GM23338 (cell line): ENCODE measurements around the gene STON2. TPM values are rescaled to one million over a fixed set of nuclear protein-coding genes. Genes with fewer than 3 reads are reported as not detected.
A peak's percentile ranks its signal among the peaks of the same experiment; 100 is the strongest.

Experiments
- ATAC-seq: fragments of 200-7000 bp; cut with Tn5 transposase; 3 replicates; pipeline ENCODE4 v1.9.1; 2020
- DNase-seq: peaks from one replicate; pipeline ENCODE4 v3.0.0-alpha.2; 2015; ENCODE audit warnings: low spot score
- H2AFZ ChIP-seq: fragments of 200-600 bp; sonication (generic); 2 replicates; pipeline ENCODE4 v1.8.0; 2016; ENCODE audit warnings: antibody characterized with exemption, mild to moderate bottlenecking, moderate library complexity
- H3F3A ChIP-seq: fragments of 200-600 bp; sonication (generic); replicated peaks from 2 replicates; pipeline ENCODE4 v1.8.0; 2017; ENCODE audit warnings: antibody characterized with exemption, mixed run types, low read depth
- H3K27ac ChIP-seq: fragments of 200-600 bp; sonication (generic); 2 replicates; pipeline ENCODE4 v1.6.1; 2016; ENCODE audit warnings: low read depth
- H3K27me3 ChIP-seq: fragments of 200-600 bp; sonication (generic); 2 replicates; pipeline ENCODE4 v1.8.0; 2016; ENCODE audit warnings: mild to moderate bottlenecking, mixed run types, moderate library complexity; ENCODE audit not compliant: insufficient read depth
- H3K36me3 ChIP-seq: fragments of 200-600 bp; sonication (generic); 2 replicates; pipeline ENCODE4 v1.8.0; 2016; ENCODE audit warnings: mild to moderate bottlenecking; ENCODE audit not compliant: insufficient read depth
- H3K4me1 ChIP-seq: fragments of 200-600 bp; sonication (generic); 2 replicates; pipeline ENCODE4 v1.8.0; 2016; ENCODE audit warnings: mild to moderate bottlenecking, moderate library complexity; ENCODE audit not compliant: insufficient read depth
- H3K4me2 ChIP-seq: fragments of 200-600 bp; sonication (generic); 2 replicates; pipeline ENCODE4 v1.7.1; 2017; ENCODE audit warnings: mixed run types
- H3K4me3 ChIP-seq: fragments of 200-600 bp; sonication (generic); 2 replicates; pipeline ENCODE4 v1.6.1; 2016; ENCODE audit warnings: mixed run types
- H3K79me2 ChIP-seq: fragments of 200-600 bp; sonication (generic); replicated peaks from 2 replicates; pipeline ENCODE4 v1.8.0; 2017; ENCODE audit warnings: mild to moderate bottlenecking; ENCODE audit not compliant: insufficient read depth
- H3K9me2 ChIP-seq: fragments of 200-600 bp; sonication (generic); 2 replicates; pipeline ENCODE4 v1.8.0; 2017; ENCODE audit not compliant: insufficient read depth
- H4K20me1 ChIP-seq: fragments of 200-600 bp; sonication (generic); replicated peaks from 2 replicates; pipeline ENCODE4 v1.8.0; 2017; ENCODE audit warnings: mild to moderate bottlenecking; ENCODE audit not compliant: insufficient read depth
- H3K27ac Mint-ChIP-seq: 2 replicates; pipeline ENCODE4 v1.8.0; 2020; ENCODE audit warnings: inconsistent platforms, mild to moderate bottlenecking, moderate library complexity, mixed read lengths
- H3K27me3 Mint-ChIP-seq: 3 replicates; pipeline ENCODE4 v1.8.0; 2022; ENCODE audit warnings: low read depth, mild to moderate bottlenecking, moderate library complexity, mixed read lengths, inconsistent platforms; ENCODE audit not compliant: insufficient read depth, poor library complexity
- H3K36me3 Mint-ChIP-seq: 3 replicates; pipeline ENCODE4 v1.8.0; 2021; ENCODE audit warnings: low read depth, mild to moderate bottlenecking, inconsistent platforms, moderate library complexity, mixed read lengths
- H3K4me1 Mint-ChIP-seq: 3 replicates; pipeline ENCODE4 v1.8.0; 2020; ENCODE audit warnings: mild to moderate bottlenecking, inconsistent platforms, mixed read lengths
- H3K4me3 Mint-ChIP-seq: 3 replicates; pipeline ENCODE4 v1.8.0; 2021; ENCODE audit warnings: moderate library complexity, mild to moderate bottlenecking, inconsistent platforms, mixed read lengths
- H3K9me3 Mint-ChIP-seq: 3 replicates; pipeline ENCODE4 v1.8.0; 2020; ENCODE audit warnings: moderate library complexity, mild to moderate bottlenecking, inconsistent platforms, mixed read lengths
- CREB1 ChIP-seq: fragments of 250-450 bp; sonication (Bioruptor Pico); IDR thresholded peaks from 2 replicates; pipeline ENCODE4 v1.5.0; 2020; ENCODE audit warnings: low read depth, mild to moderate bottlenecking, moderate library complexity
- ETS1 ChIP-seq: IDR thresholded peaks from 2 replicates; pipeline ENCODE4 v1.6.1; 2016; ENCODE audit warnings: antibody characterized with exemption
- EZH2 ChIP-seq: fragments of 200-600 bp; sonication (generic); IDR thresholded peaks from one replicate; pipeline ENCODE4 v1.8.0; 2017; ENCODE audit warnings: antibody characterized with exemption, mild to moderate bottlenecking, low read depth; ENCODE audit not compliant: unreplicated experiment
- JUNB ChIP-seq: IDR thresholded peaks from one replicate; pipeline ENCODE4 v1.6.1; 2016; ENCODE audit warnings: antibody characterized with exemption; ENCODE audit not compliant: unreplicated experiment
- NANOG ChIP-seq: IDR thresholded peaks from 2 replicates; pipeline ENCODE4 v1.6.1; 2016; ENCODE audit warnings: antibody characterized with exemption, borderline replicate concordance
- POLR2AphosphoS5 ChIP-seq: IDR thresholded peaks from 2 replicates; pipeline ENCODE4 v1.6.1; 2016; ENCODE audit warnings: antibody characterized with exemption, low read depth
- ZNF114 ChIP-seq: fragments of 250-450 bp; sonication (Bioruptor Pico); IDR thresholded peaks from 2 replicates; pipeline ENCODE4 v1.5.0; 2020; ENCODE audit warnings: mild to moderate bottlenecking, moderate library complexity
- ZNF331 ChIP-seq: fragments of 250-450 bp; sonication (Bioruptor Pico); IDR thresholded peaks from 2 replicates; pipeline ENCODE4 v1.5.0; 2020; ENCODE audit warnings: low read depth, mild to moderate bottlenecking, moderate library complexity
- polyA plus RNA-seq: library from polyadenylated mRNA; unstranded; fragments of >200 nt; fragmentation: Nextera tagmentation; extraction: Ambion mirVana; gene quantifications from 2 replicates; pipeline ENCODE4 v1.2.1, GENCODE V29; 2016
- total RNA-seq: library from RNA; depleted of rRNA; stranded (reverse); fragments of >200 nt; shearing (Covaris generic); gene quantifications from 2 replicates; pipeline ENCODE4 v1.2.3, GENCODE V29; 2014
- TF ChIP-seq, protein P1 (sequence below): IDR thresholded peaks from one replicate; pipeline ENCODE4 v1.6.1; 2018; ENCODE audit warnings: antibody characterized with exemption; ENCODE audit not compliant: unreplicated experiment
- TF ChIP-seq, protein P2 (sequence below), 2 experiments: fragments of 200-600 bp in 1 of 2; sonication (generic) in 1 of 2; conservative IDR thresholded peaks; 2 replicates each; pipeline versions ENCODE4 v1.5.1 to v1.6.1; 2016 to 2017; ENCODE audit warnings: antibody characterized with exemption in 2 of 2, low read depth in 2 of 2, mild to moderate bottlenecking in 2 of 2, moderate library complexity in 1 of 2

The STON2 gene
- total and polyA plus RNA-seq, 2 experiments from 2014 or later, result 8.2 to 71.0 TPM

GRCh38 chr14:81220580-81220829, 179.6 kb downstream of the STON2 start (continued):
- TF ChIP-seq, protein P1, sequence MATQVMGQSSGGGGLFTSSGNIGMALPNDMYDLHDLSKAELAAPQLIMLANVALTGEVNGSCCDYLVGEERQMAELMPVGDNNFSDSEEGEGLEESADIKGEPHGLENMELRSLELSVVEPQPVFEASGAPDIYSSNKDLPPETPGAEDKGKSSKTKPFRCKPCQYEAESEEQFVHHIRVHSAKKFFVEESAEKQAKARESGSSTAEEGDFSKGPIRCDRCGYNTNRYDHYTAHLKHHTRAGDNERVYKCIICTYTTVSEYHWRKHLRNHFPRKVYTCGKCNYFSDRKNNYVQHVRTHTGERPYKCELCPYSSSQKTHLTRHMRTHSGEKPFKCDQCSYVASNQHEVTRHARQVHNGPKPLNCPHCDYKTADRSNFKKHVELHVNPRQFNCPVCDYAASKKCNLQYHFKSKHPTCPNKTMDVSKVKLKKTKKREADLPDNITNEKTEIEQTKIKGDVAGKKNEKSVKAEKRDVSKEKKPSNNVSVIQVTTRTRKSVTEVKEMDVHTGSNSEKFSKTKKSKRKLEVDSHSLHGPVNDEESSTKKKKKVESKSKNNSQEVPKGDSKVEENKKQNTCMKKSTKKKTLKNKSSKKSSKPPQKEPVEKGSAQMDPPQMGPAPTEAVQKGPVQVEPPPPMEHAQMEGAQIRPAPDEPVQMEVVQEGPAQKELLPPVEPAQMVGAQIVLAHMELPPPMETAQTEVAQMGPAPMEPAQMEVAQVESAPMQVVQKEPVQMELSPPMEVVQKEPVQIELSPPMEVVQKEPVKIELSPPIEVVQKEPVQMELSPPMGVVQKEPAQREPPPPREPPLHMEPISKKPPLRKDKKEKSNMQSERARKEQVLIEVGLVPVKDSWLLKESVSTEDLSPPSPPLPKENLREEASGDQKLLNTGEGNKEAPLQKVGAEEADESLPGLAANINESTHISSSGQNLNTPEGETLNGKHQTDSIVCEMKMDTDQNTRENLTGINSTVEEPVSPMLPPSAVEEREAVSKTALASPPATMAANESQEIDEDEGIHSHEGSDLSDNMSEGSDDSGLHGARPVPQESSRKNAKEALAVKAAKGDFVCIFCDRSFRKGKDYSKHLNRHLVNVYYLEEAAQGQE, result no peak
- TF ChIP-seq POLR2AphosphoS5 (no peak), ZNF114 (CRISPR knock-in tag) (no peak), EZH2 (no peak), JUNB (no peak), NANOG (no peak), ETS1 (no peak)
- TF ChIP-seq, protein P2, sequence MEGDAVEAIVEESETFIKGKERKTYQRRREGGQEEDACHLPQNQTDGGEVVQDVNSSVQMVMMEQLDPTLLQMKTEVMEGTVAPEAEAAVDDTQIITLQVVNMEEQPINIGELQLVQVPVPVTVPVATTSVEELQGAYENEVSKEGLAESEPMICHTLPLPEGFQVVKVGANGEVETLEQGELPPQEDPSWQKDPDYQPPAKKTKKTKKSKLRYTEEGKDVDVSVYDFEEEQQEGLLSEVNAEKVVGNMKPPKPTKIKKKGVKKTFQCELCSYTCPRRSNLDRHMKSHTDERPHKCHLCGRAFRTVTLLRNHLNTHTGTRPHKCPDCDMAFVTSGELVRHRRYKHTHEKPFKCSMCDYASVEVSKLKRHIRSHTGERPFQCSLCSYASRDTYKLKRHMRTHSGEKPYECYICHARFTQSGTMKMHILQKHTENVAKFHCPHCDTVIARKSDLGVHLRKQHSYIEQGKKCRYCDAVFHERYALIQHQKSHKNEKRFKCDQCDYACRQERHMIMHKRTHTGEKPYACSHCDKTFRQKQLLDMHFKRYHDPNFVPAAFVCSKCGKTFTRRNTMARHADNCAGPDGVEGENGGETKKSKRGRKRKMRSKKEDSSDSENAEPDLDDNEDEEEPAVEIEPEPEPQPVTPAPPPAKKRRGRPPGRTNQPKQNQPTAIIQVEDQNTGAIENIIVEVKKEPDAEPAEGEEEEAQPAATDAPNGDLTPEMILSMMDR (conservative IDR thresholded peaks at IDR 0.05; ENCODE audit: low read depth in 2 of 2), result no peak

DNA sequence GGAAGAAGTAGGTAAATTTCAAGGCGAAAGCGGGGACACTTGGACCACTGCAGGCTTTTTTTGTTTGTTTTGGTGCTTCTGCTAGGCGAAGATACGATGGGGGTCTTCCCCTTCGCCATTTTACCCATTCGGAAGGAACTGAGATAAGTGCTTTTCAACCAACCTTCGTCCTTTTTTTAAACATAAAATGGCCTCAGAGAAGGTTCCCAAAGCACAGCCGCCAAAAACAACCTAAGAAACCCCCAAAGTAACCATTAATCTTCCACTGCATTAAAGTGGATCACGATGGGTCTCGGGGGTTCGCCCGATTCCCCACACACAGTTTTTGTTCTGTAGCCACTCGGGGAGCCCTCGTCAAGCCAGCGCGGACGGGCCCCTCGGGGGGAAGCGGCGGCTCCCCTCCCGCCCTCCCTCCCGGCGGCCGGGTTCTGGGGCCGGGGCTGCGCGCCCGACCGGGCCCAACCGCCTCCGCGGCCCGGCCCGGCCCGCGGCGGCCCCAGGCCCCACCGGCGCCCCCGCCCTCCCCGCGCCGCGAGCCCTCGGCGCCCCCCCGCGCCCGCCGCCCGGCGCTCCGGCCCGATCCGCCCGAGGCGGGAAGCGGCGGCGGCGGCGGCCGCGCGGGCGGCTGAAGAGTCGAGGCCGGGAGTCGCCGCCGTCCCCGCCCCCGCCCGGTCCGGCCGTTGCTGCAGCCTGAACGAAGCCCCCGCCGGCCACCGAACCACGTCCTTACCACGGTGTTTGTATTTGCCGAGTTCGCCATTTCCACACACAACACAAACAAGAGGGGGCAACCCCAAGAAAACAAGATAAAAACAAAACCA, 180.2 kb downstream of the STON2 start:
- peaks cover 11% of the 10 kb centered on the region; the same call in 2 of the 3 replicates for H3K9me3 Mint-ChIP-seq
- H3K36me3 Mint-ChIP-seq, result peaks cover 27% of the 10 kb centered on the region
- Histone ChIP-seq H3F3A (peaks cover 6% of the 10 kb centered on the region; the same call in 1 of the 2 replicates), H3K79me2 (peaks cover 51% of the 10 kb centered on the region), H3K27me3 (no peaks in the 10 kb centered on the region), H3K9me2 (no peaks in the 10 kb centered on the region), H3K4me2 (peak overlapping the region; percentile 80), H2AFZ (no peak overlapping the region), H3K4me1 (peaks cover 31% of the 10 kb centered on the region), H3K36me3 (no peaks in the 10 kb centered on the region; the same call in 1 of the 2 replicates), H4K20me1 (no peaks in the 10 kb centered on the region), H3K4me3 (peak overlapping the region; percentile 84), H3K27ac (peak overlapping the region; percentile 98)
- H3K4me1 Mint-ChIP-seq, result peaks cover 23% of the 10 kb centered on the region
- peak overlapping the region; percentile 100 for H3K27ac Mint-ChIP-seq
- H3K4me3 Mint-ChIP-seq, result peak overlapping the region; percentile 97
- DNase-seq (peak; percentile 28), ATAC-seq (no peak)
- H3K27me3 Mint-ChIP-seq, result peaks cover 22% of the 10 kb centered on the region
- TF ChIP-seq ZNF114 (CRISPR knock-in tag), result no peak
- no peak for TF ChIP-seq EZH2
- TF ChIP-seq, protein P1, result no peak
- TF ChIP-seq JUNB, result no peak
- TF ChIP-seq ZNF331 (CRISPR knock-in tag), result no peak
- no peak for TF ChIP-seq ETS1
- TF ChIP-seq CREB1 (CRISPR knock-in tag), result no peak
- TF ChIP-seq, protein P2 (conservative IDR thresholded peaks at IDR 0.05; ENCODE audit: low read depth in 2 of 2), result no peak
